Nucleus accumbens (tissue), 56 donors: ENCODE data around the gene SUPT6H.

Experiments used
- DNase-seq, 56 donors: peaks; one replicate each; lab custom pipeline; 2025; lab: John Stamatoyannopoulos, UW

SUPT6H gene

GRCh38 chr17:28746611-28747050 is 84.6 kb downstream of the SUPT6H start:
- DNase-seq: peak in 44 of 56 donors; percentile 11 to 81 (median 62)

GRCh38 chr17:28747051-28747691 is 85.2 kb downstream of the SUPT6H start:
- peak in 51 of 56 donors; percentile 31 to 81 (median 61) for DNase-seq

GRCh38 chr17:28747801-28748750 is 86.1 kb downstream of the SUPT6H start:
- peak in 2 of 56 donors; percentile 7 to 43 for DNase-seq

GRCh38 chr17:28748852-28749515 is 87.0 kb downstream of the SUPT6H start:
- peak in 2 of 56 donors; percentile 17 to 18 for DNase-seq

GRCh38 chr17:28749516-28750177 is 87.6 kb downstream of the SUPT6H start:
- DNase-seq: no peak

GRCh38 chr17:28750178-28751047 is 88.4 kb downstream of the SUPT6H start:
- DNase-seq: peak; percentile 30 to 97 (median 83)

- no peak for DNase-seq
These were observed 89.8 kb downstream of the SUPT6H start for GRCh38 chr17:28751600-28752366.
